GM21423 (cell line): ENCODE data around the gene NSMCE1.
"Not testable (repeated sequence)": the region's sequence is repeated elsewhere in the genome, so short reads cannot be mapped to it uniquely, and the experiment has no call there.

ENCODE experiments used
- ATAC-seq: cut with Tn5 transposase; IDR thresholded peaks from one replicate; pipeline ENCODE4 v1.9.1; 2021; ENCODE audit warnings: mild to moderate bottlenecking, moderate library complexity; ENCODE audit not compliant: unreplicated experiment

Gene NSMCE1

GRCh38 chr16:27272697-27273096 lies 4.1 kb upstream of the NSMCE1 start:
- ATAC-seq = not testable (repeated sequence)

- no peak for ATAC-seq
Observed at GRCh38 chr16:27272076-27272475, 3.5 kb upstream of the NSMCE1 start.

GRCh38 chr16:27270349-27270748 lies 1.8 kb upstream of the NSMCE1 start:
- ATAC-seq = no peak

- ATAC-seq = no peak
Observed at GRCh38 chr16:27269300-27270150, 953 bp upstream of the NSMCE1 start.

- ATAC-seq = no peak
Observed at GRCh38 chr16:27267037-27267677, 1.4 kb downstream of the NSMCE1 start.

GRCh38 chr16:27265982-27266381 lies 2.6 kb downstream of the NSMCE1 start:
- no peak for ATAC-seq

GRCh38 chr16:27264151-27264550 lies 4.4 kb downstream of the NSMCE1 start:
- no peak for ATAC-seq

GRCh38 chr16:27262904-27263423 lies 5.6 kb downstream of the NSMCE1 start:
- ATAC-seq = not testable (repeated sequence)

- no peak for ATAC-seq
Observed at GRCh38 chr16:27259710-27260109, 8.9 kb downstream of the NSMCE1 start.

GRCh38 chr16:27258241-27258734 lies 10.3 kb downstream of the NSMCE1 start:
- ATAC-seq = no peak

- ATAC-seq = no peak
Observed at GRCh38 chr16:27257271-27257670, 11.3 kb downstream of the NSMCE1 start.

- ATAC-seq = no peak
Observed at GRCh38 chr16:27256861-27257260, 11.7 kb downstream of the NSMCE1 start.

GRCh38 chr16:27254262-27254811 lies 14.2 kb downstream of the NSMCE1 start:
- peak; percentile 76 for ATAC-seq

- ATAC-seq = no peak
Observed at GRCh38 chr16:27253526-27253930, 15.0 kb downstream of the NSMCE1 start.

GRCh38 chr16:27252206-27252585 lies 16.4 kb downstream of the NSMCE1 start:
- no peak for ATAC-seq

- ATAC-seq = no peak
Observed at GRCh38 chr16:27251541-27252205, 16.9 kb downstream of the NSMCE1 start.

- not testable (repeated sequence) for ATAC-seq
Observed at GRCh38 chr16:27248886-27249285, 19.7 kb downstream of the NSMCE1 start.

- ATAC-seq = no peak
Observed at GRCh38 chr16:27248036-27248435, 20.5 kb downstream of the NSMCE1 start.

GRCh38 chr16:27247076-27247475 lies 21.5 kb downstream of the NSMCE1 start:
- ATAC-seq = not testable (repeated sequence)

GRCh38 chr16:27246439-27246838 lies 22.1 kb downstream of the NSMCE1 start:
- ATAC-seq = no peak
